CD4-positive, alpha-beta T cell (primary cell): ENCODE measurements around the gene NTN5. TPM values are rescaled to one million over a fixed set of nuclear protein-coding genes. Genes with fewer than 3 reads are reported as not detected.
A peak's percentile ranks its signal among the peaks of the same experiment; 100 is the strongest.

Source experiments
- ATAC-seq: fragments of 200-7000 bp; cut with Tn5 transposase; one replicate; pipeline ENCODE4 v1.10.0; 2022; ENCODE audit warnings: mild to moderate bottlenecking; ENCODE audit not compliant: poor library complexity
- CTCF ChIA-PET: fragments of 350-600 bp; sonication (Branson Sonifier 250); formaldehyde crosslinking; loops from one replicate; lab custom pipeline; 2021; ENCODE audit warnings: antibody characterized with exemption, inconsistent platforms; lab: Charles Lee
- POLR2A ChIA-PET: fragments of 350-600 bp; sonication (Branson Sonifier 250); formaldehyde crosslinking; loops from one replicate; lab custom pipeline; 2021; ENCODE audit warnings: antibody characterized with exemption, inconsistent platforms; lab: Charles Lee
- DNase-seq, 14 experiments: peaks; one replicate each; pipeline ENCODE4 v3.0.0-alpha.2; 2013 to 2020; ENCODE audit warnings: mixed read lengths in 2 of 14
- H3K27ac ChIP-seq, 2 donors: one replicate each; pipeline versions ENCODE4 v1.5.1 to v1.7.0; 2013; ENCODE audit warnings: low read length in 2 of 2, low read depth in 1 of 2, mild to moderate bottlenecking in 1 of 2
- H3K27me3 ChIP-seq, 2 experiments: 1 replicate in 1 of 2; 2 replicates in 1 of 2; pipeline versions ENCODE4 v1.6.1 to v1.7.0; 2013; ENCODE audit warnings: low read length in 2 of 2, control low read depth in 1 of 2, mild to moderate bottlenecking in 1 of 2, moderate library complexity in 1 of 2; ENCODE audit not compliant: insufficient read depth in 2 of 2, control insufficient read depth in 1 of 2
- H3K36me3 ChIP-seq: one replicate; pipeline ENCODE4 v1.6.1; 2013; ENCODE audit warnings: low read length, control low read depth; ENCODE audit not compliant: insufficient read depth
- H3K4me1 ChIP-seq: one replicate; pipeline ENCODE4 v1.6.1; 2013; ENCODE audit warnings: low read length, control low read depth; ENCODE audit not compliant: insufficient read depth
- H3K4me3 ChIP-seq: one replicate; pipeline ENCODE4 v1.5.1; 2013; ENCODE audit warnings: mild to moderate bottlenecking, low read length, moderate library complexity
- H3K9me3 ChIP-seq, 2 experiments: 1 replicate in 1 of 2; 2 replicates in 1 of 2; pipeline versions ENCODE4 v1.6.1 to v1.7.0; 2013; ENCODE audit warnings: low read length in 2 of 2, mild to moderate bottlenecking in 2 of 2, control low read depth in 1 of 2, moderate library complexity in 1 of 2; ENCODE audit not compliant: control insufficient read depth in 1 of 2, insufficient read depth in 1 of 2
- H3K27ac Mint-ChIP-seq: one replicate; pipeline ENCODE4 v1.8.0; 2020; ENCODE audit warnings: mixed read lengths
- H3K27me3 Mint-ChIP-seq: one replicate; pipeline ENCODE4 v1.8.0; 2021; ENCODE audit warnings: mixed read lengths
- H3K36me3 Mint-ChIP-seq: one replicate; pipeline ENCODE4 v1.8.0; 2021; ENCODE audit warnings: low read depth, mixed read lengths
- H3K4me1 Mint-ChIP-seq: one replicate; pipeline ENCODE4 v1.8.0; 2021; ENCODE audit warnings: low read depth, mixed read lengths
- H3K4me3 Mint-ChIP-seq: one replicate; pipeline ENCODE4 v1.8.0; 2020; ENCODE audit warnings: mild to moderate bottlenecking, mixed read lengths
- H3K9me3 Mint-ChIP-seq: one replicate; pipeline ENCODE4 v1.8.0; 2020; ENCODE audit warnings: mixed read lengths
- CTCF ChIP-seq: fragments of 200-600 bp; IDR thresholded peaks from one replicate; pipeline ENCODE4 v1.8.0; 2022; ENCODE audit warnings: antibody characterized with exemption, mild to moderate bottlenecking
- intact Hi-C, 2 experiments: fragments of 100-400 bp; cut with DNase I in 1 of 2; cut with micrococcal nuclease in 1 of 2; formaldehyde crosslinking; loops; one replicate each; pipeline versions ENCODE4 v1.15.1 to v1.9.0; 2023 to 2025; cut with DNase I, micrococcal nuclease
- total RNA-seq, 174 experiments: library from RNA in 2 of 174; stranded (reverse) in 2 of 174; gene quantifications; one replicate each; pipeline ENCODE4 v1.2.3 and lab custom pipeline; 2021 to 2026

NTN5 gene
- total RNA-seq, 2 experiments from 2014 or later = 2.7 to 3.0 TPM

- ChIA-PET POLR2A (no interaction called here), CTCF (no interaction called here)
- Histone ChIP-seq H3K27me3 (no peaks in the 10 kb centered on the region), H3K36me3 (no peaks in the 10 kb centered on the region), H3K4me3 (no peak overlapping the region), H3K27ac (no peak overlapping the region), H3K9me3 (no peaks in the 10 kb centered on the region), H3K4me1 (peaks cover 16% of the 10 kb centered on the region)
- Mint-ChIP-seq H3K9me3 (no peaks in the 10 kb centered on the region), H3K4me3 (no peak overlapping the region), H3K4me1 (peaks cover 9% of the 10 kb centered on the region), H3K36me3 (no peaks in the 10 kb centered on the region), H3K27me3 (no peaks in the 10 kb centered on the region), H3K27ac (no peak overlapping the region)
- intact Hi-C loops = loop anchor here in 1 of 2 experiments (5.0 kb wide), 1 partner anchor 49 kb away; no protein-coding TSS in a partner anchor
- no peak for TF ChIP-seq CTCF
- no peak for DNase-seq
- ATAC-seq = no peak
These were observed 9.2 kb downstream of the NTN5 start for GRCh38 chr19:48663667-48664066.

GRCh38 chr19:48661711-48662090 is 11.1 kb downstream of the NTN5 start:
- H3K4me3 ChIP-seq = no peak overlapping the region
- Mint-ChIP-seq H3K27ac (no peak overlapping the region), H3K4me1 (peaks cover 9% of the 10 kb centered on the region), H3K4me3 (no peak overlapping the region), H3K9me3 (no peaks in the 10 kb centered on the region), H3K36me3 (no peaks in the 10 kb centered on the region), H3K27me3 (no peaks in the 10 kb centered on the region)
- CTCF ChIA-PET = interaction anchor here (0.9 kb wide), 1 partner anchor 15 kb away, joined by 4 read pairs; the partner anchor contains the start of gene CA11
- no peak overlapping the region for H3K27ac ChIP-seq
- H3K36me3 ChIP-seq = no peaks in the 10 kb centered on the region
- DNase-seq (no peak), ATAC-seq (no peak)
- H3K4me1 ChIP-seq = peaks cover 16% of the 10 kb centered on the region
- POLR2A ChIA-PET = interaction anchor here (1.0 kb wide), 2 partner anchors 15 to 28 kb away, joined by 3 to 4 read pairs; partner anchors contain the start of gene CA11
- TF ChIP-seq CTCF = no peak
- intact Hi-C loops = loop anchor here (1.0 to 5.0 kb wide), 3 partner anchors 12 to 51 kb away; partner anchors contain the start of gene CA11 (in 1 of the 2)
- H3K9me3 ChIP-seq = no peaks in the 10 kb centered on the region
- H3K27me3 ChIP-seq = no peaks in the 10 kb centered on the region

GRCh38 chr19:48660852-48661710 is 11.7 kb downstream of the NTN5 start:
- DNase-seq = peak; percentile 60 to 92 (median 70)
- no peaks in the 10 kb centered on the region for H3K27me3 Mint-ChIP-seq
- H3K27me3 ChIP-seq = no peaks in the 10 kb centered on the region
- peak overlapping the region; percentile 21 for H3K4me3 ChIP-seq
- H3K4me3 Mint-ChIP-seq = peak overlapping the region; percentile 73
- intact Hi-C loops = loop anchor here (1.0 to 5.0 kb wide), 3 partner anchors 12 to 51 kb away; partner anchors contain the start of gene CA11 (in 1 of the 2)
- no peaks in the 10 kb centered on the region for H3K36me3 Mint-ChIP-seq
- peak overlapping the region; percentile 42 to 46 for H3K27ac ChIP-seq
- ChIA-PET CTCF (interaction anchor here (0.9 kb wide), 1 partner anchor 15 kb away, joined by 4 read pairs; the partner anchor contains the start of gene CA11), POLR2A (interaction anchor here (1.0 kb wide), 2 partner anchors 15 to 27 kb away, joined by 3 to 4 read pairs; partner anchors contain the start of gene CA11)
- no peaks in the 10 kb centered on the region for H3K9me3 ChIP-seq
- no peak for TF ChIP-seq CTCF
- H3K4me1 Mint-ChIP-seq = peaks cover 9% of the 10 kb centered on the region
- ATAC-seq = peak; percentile 91
- H3K4me1 ChIP-seq = peaks cover 16% of the 10 kb centered on the region
- H3K36me3 ChIP-seq = no peaks in the 10 kb centered on the region
- H3K9me3 Mint-ChIP-seq = no peaks in the 10 kb centered on the region
- peak overlapping the region; percentile 82 for H3K27ac Mint-ChIP-seq
